Loucy (cell line): ENCODE data around the gene USP11.
A peak's percentile ranks its signal among the peaks of the same experiment; 100 is the strongest.

Experiments used
- H2AFZ ChIP-seq: fragments of 200-600 bp; sonication (generic); 2 replicates; pipeline ENCODE4 v1.6.0; 2016; ENCODE audit warnings: antibody characterized with exemption, mild to moderate bottlenecking, low read length, moderate library complexity
- H3F3A ChIP-seq: fragments of 200-600 bp; 2 replicates; pipeline ENCODE4 v1.6.0; 2016; ENCODE audit warnings: antibody characterized with exemption, low read depth, mild to moderate bottlenecking
- H3K27me3 ChIP-seq: fragments of 200-600 bp; sonication (generic); 2 replicates; pipeline ENCODE4 v1.6.1; 2014; ENCODE audit warnings: low read length, mild to moderate bottlenecking; ENCODE audit not compliant: insufficient read depth, poor library complexity, severe bottlenecking
- H3K36me3 ChIP-seq: fragments of 200-600 bp; sonication (generic); 2 replicates; pipeline ENCODE4 v1.6.1; 2016; ENCODE audit warnings: low read length; ENCODE audit not compliant: insufficient read depth
- H3K4me1 ChIP-seq: fragments of 200-600 bp; sonication (generic); 2 replicates; pipeline ENCODE4 v1.5.1; 2014; ENCODE audit warnings: low read length, mild to moderate bottlenecking; ENCODE audit not compliant: insufficient read depth, poor library complexity, severe bottlenecking
- H3K4me2 ChIP-seq: fragments of 200-600 bp; sonication (generic); 2 replicates; pipeline ENCODE4 v1.6.0; 2014; ENCODE audit warnings: antibody characterized with exemption, low read length, low read depth, mild to moderate bottlenecking; ENCODE audit not compliant: poor library complexity, severe bottlenecking
- H3K4me3 ChIP-seq: fragments of 200-600 bp; sonication (generic); 2 replicates; pipeline ENCODE4 v1.5.1; 2014; ENCODE audit warnings: low read length, mild to moderate bottlenecking, mixed read lengths; ENCODE audit not compliant: poor library complexity, severe bottlenecking
- H3K79me2 ChIP-seq: fragments of 200-600 bp; sonication (generic); 2 replicates; pipeline ENCODE4 v1.6.1; 2014; ENCODE audit warnings: low read length; ENCODE audit not compliant: insufficient read depth
- H3K9ac ChIP-seq: fragments of 200-600 bp; sonication (generic); 2 replicates; pipeline ENCODE4 v1.6.0; 2014; ENCODE audit warnings: mild to moderate bottlenecking, low read depth, low read length, moderate library complexity; ENCODE audit not compliant: poor library complexity, severe bottlenecking
- H3K9me2 ChIP-seq: fragments of 200-600 bp; sonication (generic); replicated peaks from 2 replicates; pipeline ENCODE4 v1.6.1; 2016; ENCODE audit warnings: low read depth, low read length, mixed read lengths
- H3K9me3 ChIP-seq: fragments of 200-600 bp; sonication (generic); 2 replicates; pipeline ENCODE4 v1.6.1; 2014; ENCODE audit warnings: mild to moderate bottlenecking, antibody characterized with exemption, low read length, low read depth; ENCODE audit not compliant: insufficient read depth
- H4K20me1 ChIP-seq: fragments of 200-600 bp; sonication (generic); 2 replicates; pipeline ENCODE4 v1.6.0; 2014; ENCODE audit warnings: antibody characterized with exemption, low read length, mild to moderate bottlenecking; ENCODE audit not compliant: insufficient read depth, poor library complexity, severe bottlenecking
- CTCF ChIP-seq: fragments of 200-600 bp; sonication (generic); conservative IDR thresholded peaks from 2 replicates; pipeline ENCODE4 v1.5.1; 2014; ENCODE audit warnings: mild to moderate bottlenecking, antibody characterized with exemption, low read length
- EZH2phosphoT487 ChIP-seq: fragments of 200-600 bp; IDR thresholded peaks from 2 replicates; pipeline ENCODE4 v1.6.1; 2018; ENCODE audit warnings: antibody characterized with exemption, mild to moderate bottlenecking, moderate library complexity, borderline replicate concordance

The USP11 gene

GRCh38 chrX:47215291-47215900 lies 17.4 kb upstream of the USP11 start:
- Histone ChIP-seq H3K9me2 (no peaks in the 10 kb centered on the region), H3K4me3 (no peak overlapping the region), H4K20me1 (peaks cover 17% of the 10 kb centered on the region), H3K9me3 (no peaks in the 10 kb centered on the region), H3K4me2 (no peak overlapping the region), H3K79me2 (peaks cover 19% of the 10 kb centered on the region), H3K36me3 (peaks cover 45% of the 10 kb centered on the region; the same call in 1 of the 2 replicates), H3F3A (no peaks in the 10 kb centered on the region), H3K9ac (no peak overlapping the region), H2AFZ (no peak overlapping the region), H3K4me1 (peaks cover 6% of the 10 kb centered on the region), H3K27me3 (peaks cover 4% of the 10 kb centered on the region)
- TF ChIP-seq EZH2phosphoT487 (no peak), CTCF (no peak)

- Histone ChIP-seq H3K9me3 (no peaks in the 10 kb centered on the region), H3K79me2 (peaks cover 30% of the 10 kb centered on the region), H2AFZ (no peak overlapping the region), H4K20me1 (peaks cover 28% of the 10 kb centered on the region), H3F3A (no peaks in the 10 kb centered on the region), H3K9me2 (no peaks in the 10 kb centered on the region), H3K9ac (no peak overlapping the region), H3K4me2 (no peak overlapping the region), H3K4me3 (no peak overlapping the region), H3K27me3 (peaks cover 4% of the 10 kb centered on the region), H3K4me1 (peaks cover 10% of the 10 kb centered on the region), H3K36me3 (peaks cover 35% of the 10 kb centered on the region; the same call in 1 of the 2 replicates)
- TF ChIP-seq EZH2phosphoT487 (no peak), CTCF (no peak)
These were observed 16.4 kb upstream of the USP11 start for GRCh38 chrX:47216393-47216925.

DNA sequence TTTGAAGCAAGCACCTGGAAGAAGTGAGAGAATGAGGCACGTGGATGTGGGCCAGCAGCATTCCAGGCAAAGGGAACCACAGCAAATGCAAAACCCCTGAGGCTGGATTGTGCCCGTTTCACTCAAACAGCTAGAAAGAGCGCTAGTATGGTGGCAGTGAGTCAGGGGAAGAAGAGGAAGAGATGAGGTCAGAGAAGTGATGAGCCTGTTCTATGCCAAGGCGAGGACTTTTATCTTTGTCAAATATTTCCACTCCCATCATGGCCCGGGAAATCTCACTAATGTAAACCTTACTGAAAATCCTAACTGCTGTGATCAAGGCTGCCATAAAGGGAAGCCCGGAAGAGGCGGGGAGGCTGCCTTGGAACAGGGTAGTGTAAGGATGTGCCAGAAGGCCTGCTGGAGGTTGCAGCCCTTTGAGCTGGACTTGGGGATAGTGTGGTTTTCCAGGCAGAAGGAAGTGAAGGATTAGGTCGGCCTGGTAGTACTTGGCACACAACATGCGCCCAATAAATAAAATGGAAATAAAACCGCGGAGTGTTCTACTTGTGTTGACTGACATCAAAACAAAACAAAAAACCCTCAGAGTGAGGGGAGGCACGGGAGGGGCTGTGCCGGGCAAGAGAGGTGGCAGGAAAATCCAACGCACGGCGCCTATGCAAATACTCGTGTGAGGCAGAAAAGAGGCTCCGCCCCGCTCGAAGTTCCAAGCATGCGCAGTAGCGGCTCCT lies 15.5 kb upstream of the USP11 start:
- H3K9me3 ChIP-seq = no peaks in the 10 kb centered on the region
- TF ChIP-seq CTCF (no peak), EZH2phosphoT487 (no peak)
- H3K79me2 ChIP-seq = peaks cover 38% of the 10 kb centered on the region
- no peaks in the 10 kb centered on the region for H3F3A ChIP-seq
- peaks cover 26% of the 10 kb centered on the region; the same call in 1 of the 2 replicates for H3K36me3 ChIP-seq
- peak overlapping the region; percentile 71 for H3K9ac ChIP-seq
- no peak overlapping the region for H2AFZ ChIP-seq
- H3K27me3 ChIP-seq = peaks cover 4% of the 10 kb centered on the region
- peaks cover 10% of the 10 kb centered on the region for H3K4me1 ChIP-seq
- H3K4me2 ChIP-seq = peak overlapping the region; percentile 96
- H4K20me1 ChIP-seq = peaks cover 35% of the 10 kb centered on the region
- peak overlapping the region; percentile 74 for H3K4me3 ChIP-seq
- no peaks in the 10 kb centered on the region for H3K9me2 ChIP-seq
